HG03175 (cell line): ENCODE results near the gene CCNY.
"Not testable (repeated sequence)": the region's sequence is repeated elsewhere in the genome, so short reads cannot be mapped to it uniquely, and the experiment has no call there.

Experiments used
- ATAC-seq: cut with Tn5 transposase; IDR thresholded peaks from one replicate; pipeline ENCODE4 v1.9.1; 2021; ENCODE audit warnings: mild to moderate bottlenecking, moderate library complexity; ENCODE audit not compliant: unreplicated experiment

CCNY gene

DNA sequence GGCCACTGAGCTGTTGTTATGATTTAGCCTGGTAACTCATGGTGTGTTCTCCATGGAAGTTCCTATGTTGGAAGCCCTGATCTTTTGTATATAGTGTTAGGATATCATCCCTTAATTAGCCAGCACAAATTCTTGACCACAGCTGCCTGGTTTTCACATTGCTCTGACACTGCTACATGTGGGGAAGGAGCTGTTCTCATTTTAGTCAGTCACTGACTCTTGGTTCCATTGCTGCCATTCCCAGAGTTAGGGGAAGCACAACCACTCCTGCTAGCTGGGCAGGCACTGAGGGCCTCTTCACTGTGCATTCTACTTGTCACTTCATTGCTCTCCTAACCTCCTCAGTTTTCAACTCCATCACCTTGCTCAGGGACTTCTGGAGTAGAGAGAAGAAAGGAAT, 170.4 kb downstream of the CCNY start:
- no peak for ATAC-seq

DNA sequence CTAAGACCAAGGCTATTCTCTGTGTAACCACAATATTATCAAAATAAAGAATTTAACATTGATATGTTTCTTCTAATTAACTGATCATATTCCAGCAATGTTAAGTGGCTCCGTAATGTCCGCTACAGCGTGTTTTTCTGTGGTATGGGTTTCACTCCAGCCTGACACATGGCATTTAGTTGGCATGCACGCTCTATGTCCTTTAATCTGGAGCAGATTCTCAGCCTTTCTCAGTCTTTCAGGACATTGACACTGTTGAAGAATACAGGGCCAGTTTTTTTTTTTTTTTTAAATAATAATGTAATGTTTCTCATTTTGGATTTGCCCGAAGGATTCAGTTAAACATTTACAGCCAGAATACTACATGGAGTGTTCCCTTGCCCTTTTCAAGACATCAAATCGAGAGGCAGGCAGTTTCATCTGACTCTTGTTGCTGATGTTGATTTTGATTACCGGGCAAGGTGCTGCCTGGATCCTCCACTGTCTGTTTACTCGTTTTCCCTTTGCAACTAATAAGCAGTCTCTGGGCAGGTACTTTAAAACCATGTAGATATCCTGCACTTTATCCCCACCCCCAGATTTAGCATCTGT, 171.3 kb downstream of the CCNY start:
- no peak for ATAC-seq

DNA sequence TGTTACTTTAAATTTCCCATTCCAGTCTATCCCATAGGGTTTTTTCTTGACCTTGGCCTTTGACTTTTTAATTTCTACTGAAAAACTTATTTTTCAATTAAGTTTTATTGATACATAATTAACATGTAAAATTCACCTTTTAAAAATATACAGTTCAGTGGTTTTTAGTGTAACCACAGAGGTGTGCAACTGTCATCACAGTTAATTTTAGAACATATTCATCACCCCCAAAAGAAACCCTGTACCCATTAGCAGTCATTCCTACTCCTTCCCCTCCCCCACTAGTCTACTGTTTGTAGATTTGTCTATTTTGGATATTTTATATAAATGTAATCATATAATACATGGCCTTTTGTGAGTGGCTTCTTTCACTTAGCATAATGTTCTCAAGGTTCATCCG, 172.3 kb downstream of the CCNY start:
- ATAC-seq, result no peak

DNA sequence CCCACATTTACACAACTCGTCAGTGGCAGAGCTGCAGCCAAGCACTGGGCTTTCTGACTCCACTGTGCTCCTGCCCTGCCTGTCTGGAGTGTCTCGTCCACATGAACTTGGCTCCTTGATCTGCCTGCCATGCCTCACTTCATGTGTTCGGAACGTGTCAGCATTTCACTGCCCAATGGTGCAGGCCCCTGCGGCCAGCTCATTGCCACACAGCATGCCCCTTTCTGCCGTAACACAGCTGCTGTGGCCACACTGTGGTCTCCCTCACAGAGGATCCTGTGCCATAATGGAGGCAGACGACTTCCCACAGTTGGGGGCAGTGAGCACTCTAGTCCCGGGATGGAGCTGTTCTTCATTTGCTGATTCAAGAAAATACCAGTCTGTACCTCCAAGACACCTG, 174.6 kb downstream of the CCNY start:
- ATAC-seq, result no peak

DNA sequence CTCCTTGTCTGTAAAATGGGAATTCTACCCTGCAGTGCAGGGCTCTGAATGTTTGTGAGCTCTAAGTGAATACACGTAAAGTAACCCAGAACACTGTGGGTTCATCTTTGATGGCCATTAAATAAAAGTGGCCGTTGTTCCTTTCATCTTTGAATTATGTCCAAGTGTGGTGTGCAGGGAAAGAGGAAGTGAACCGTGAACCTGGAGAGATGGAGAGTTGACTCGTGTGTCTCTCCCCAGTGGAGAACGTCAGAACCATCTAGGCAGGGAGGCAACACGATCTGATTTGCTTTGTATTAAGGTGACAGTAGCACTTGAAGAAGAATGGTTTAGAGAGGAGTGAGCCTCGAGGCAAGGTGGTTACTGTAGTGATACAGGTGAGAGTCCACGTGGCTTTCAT, 175.3 kb downstream of the CCNY start:
- no peak for ATAC-seq

DNA sequence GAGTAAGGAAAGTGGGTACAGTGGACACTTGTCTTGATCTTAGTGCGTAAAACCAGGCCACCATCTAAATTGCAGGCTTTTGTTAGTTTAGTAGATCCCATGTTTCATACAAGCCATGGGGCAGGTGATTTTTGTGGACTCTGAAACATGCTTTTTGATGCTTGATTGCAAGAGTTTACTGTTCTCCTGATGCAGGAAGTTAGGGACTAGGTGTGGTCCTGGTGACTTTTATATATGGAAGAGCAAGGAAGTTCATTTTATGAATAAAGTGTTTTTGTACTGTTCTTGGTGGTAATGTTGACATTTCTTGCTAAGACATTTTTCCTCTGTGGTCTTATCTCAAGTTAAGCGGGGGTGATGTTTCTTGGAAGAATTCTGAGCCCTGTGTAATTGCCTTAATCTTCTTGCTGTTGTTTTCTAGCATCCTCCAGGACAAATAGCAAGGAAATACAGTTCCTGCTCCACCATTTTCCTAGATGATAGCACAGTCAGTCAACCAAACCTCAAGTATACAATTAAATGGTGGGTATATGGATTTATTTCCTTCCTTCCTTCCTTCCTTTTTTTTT, 179.9 kb downstream of the CCNY start:
- ATAC-seq, result no peak

DNA sequence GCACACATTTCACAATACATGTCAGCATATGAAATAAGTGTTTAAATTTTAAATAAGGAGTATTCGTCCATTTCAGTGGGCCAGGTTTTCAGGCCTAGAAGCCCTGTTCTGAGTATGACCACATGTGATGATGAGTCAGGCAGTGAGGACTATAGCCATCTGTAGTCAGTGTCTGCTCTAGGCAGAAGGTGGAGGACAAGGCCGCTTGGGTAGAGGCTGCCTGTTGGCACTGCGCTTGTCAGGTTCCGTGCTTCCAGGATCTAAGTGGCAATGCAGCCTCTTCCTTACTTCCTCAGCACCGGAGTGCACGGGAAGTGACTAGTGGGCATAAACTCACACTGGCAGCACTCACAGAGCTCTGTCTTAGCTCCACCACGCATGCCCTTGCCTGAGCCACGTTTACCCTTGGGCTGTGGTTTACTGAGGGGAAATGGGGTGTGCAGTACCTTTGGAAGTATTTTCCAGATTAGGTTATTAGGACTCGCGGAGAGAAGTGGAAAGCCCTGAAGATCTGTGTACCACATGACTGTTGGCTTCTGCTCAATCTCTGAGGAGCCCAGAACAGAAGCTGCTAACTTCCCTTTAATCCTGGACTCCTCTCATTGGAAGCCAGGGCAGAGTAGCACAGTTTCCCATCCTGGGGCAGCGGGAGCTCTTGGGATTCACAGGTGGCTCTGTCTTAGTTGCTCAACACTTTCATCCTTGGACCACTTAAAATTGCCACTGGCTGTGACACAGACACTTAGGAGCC, 181.3 kb downstream of the CCNY start:
- ATAC-seq, result no peak

DNA sequence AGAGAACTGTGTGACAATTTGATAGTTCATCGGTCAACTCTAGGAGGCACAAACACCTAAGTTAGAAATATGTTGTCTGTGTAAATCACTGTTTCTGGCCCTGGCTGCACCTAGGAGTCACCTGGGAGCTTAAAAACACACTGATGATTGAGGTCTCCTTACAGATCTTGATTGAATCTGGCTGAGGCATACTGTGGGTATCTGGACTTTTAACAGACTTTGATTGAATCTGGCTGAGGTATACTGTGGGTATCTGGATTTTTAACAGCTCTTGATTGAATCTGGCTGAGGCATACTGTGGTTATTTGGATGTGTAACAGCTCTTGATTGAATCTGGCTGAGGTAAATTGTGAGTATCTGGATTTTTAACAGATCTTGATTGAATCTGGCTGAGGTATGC, 181.9 kb downstream of the CCNY start:
- not testable (repeated sequence) for ATAC-seq

DNA sequence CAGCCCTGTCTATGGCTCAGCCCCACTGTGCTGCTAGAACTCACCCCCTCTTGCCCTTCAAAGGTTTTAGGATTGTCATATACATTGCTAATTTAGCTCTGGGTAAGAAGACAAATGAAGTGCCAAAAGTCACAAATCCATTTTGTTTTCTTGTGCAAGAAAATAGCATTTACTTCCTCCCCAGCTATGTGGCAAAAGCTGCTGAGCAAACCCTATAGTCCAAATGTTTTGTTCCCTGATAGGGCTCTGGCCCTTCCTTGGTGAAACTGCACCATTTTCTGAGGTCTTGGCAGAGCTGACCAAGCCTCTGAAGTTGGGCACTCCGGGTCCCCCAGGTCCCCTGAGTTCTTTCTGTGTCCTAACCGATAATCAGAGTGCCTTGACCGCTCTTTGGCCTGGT, 184.7 kb downstream of the CCNY start:
- ATAC-seq, result no peak

DNA sequence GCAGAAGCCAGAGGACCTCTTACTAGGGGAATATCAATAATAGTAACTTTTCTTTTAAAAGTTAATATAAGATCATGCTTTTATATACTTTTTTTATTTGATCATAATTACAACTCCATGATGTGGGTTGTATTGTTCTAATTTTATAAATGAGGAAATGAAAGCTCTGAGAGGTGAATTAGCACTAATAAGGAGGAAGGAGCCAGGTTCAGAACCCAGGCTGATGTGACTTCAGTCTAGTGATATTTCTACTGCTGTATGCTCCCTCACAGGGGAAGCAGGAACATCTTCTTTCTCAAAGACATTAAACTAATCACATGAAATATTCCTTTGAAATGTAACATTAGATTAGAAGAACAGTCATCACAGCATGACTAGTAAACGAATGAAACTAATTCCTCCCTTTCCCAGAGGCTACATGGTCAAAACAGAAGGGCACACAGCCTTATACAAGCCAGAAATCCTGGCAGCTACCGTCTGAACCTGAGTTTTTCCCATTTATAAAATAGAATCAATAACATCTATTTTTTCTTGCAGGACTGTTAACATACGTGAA, 187.4 kb downstream of the CCNY start:
- peak; percentile 51 for ATAC-seq

DNA sequence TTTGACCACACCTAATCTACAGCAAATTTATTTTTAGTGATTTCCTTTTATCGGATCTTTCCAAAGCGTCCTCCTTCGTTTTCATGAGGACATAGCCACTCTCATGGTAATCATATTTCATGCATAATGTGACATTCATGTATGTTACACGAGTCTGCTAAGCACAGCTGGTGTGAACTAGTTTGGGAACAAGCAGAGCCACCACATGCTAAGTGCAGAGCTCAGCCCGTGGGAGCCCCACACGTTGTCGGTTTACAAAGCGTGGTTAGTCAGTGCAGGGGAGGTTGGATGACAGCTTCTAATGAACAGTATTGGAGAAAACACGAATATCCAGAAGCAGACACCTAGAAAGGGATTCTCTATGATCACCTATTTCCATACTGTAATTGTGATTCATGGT, 190.4 kb downstream of the CCNY start:
- ATAC-seq, result no peak

DNA sequence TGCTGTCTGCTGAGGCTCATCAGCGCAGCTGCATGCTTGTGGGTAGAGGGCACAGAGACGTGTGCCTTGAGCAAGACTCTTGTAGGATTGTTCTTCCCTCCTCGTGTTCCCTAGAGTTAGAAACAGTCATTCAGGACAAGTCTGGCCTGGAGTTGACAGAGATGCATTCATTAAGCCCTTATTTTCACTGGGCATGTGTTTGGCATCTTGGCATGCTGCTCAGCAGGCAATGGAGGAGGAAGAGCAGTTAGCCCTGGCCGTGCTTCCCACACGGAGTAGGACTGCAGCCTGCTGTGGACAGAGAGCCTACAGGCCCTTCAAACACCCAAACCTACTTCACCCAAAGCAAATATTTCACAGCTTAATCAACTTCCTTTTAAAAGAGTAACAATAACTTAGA, 195.8 kb downstream of the CCNY start:
- no peak for ATAC-seq

DNA sequence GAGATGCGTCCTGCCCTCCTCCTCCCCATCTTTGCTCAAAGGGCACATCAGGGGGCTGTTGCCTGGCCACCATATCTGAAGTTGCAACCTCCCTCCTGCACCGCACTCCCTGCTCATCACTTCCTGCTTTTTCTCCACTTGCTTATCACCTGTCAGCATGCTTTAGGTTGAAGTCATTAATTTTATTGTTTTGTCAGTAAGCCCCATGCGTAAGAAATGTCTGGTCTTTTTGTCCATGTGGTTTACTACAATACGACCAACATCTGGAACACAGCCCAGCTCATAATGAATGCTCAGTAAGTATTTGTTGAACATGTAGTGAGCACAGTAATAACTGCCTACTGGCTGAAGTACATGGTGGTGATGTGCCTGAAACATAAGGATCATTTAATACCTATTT, 197.3 kb downstream of the CCNY start:
- no peak for ATAC-seq

DNA sequence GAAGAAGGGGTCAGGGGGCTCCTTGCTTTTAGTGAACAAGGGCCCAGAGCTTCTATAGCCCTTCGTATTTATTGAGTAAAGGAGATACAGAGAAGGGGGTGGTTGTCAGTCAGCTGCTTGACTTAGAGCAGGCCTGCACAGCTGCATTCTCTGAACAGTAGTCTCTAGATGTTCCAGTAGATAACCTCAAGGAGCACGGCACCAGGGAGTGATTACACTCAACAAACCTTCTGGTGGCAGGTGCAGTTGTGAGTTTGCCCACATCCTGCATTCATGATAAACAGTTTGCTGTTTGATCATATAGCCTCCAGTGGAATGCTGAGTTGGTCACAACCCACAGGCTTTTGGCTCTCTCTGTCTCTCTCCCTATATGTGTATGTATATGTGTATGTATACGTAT, 198.8 kb downstream of the CCNY start:
- no peak for ATAC-seq

DNA sequence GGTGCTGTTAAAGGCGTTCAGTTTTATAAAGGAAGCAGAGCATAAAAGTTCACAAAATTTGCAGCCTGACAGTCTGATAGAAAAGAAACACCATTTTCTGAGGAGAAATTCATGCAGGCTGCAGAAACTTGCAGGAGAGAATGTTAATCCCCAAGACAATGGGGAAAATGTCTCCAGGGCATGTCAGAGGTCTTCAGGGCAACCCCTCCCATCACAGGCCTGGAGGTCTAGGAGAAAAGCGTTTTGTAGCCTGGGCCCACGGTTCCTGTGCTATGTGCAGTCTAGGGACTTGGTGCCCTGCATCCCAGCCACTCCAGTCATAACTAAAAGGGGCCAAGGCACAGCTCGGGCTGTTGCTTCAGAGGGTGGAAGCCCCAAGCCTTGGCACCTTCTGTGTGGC, 200.5 kb downstream of the CCNY start:
- no peak for ATAC-seq

DNA sequence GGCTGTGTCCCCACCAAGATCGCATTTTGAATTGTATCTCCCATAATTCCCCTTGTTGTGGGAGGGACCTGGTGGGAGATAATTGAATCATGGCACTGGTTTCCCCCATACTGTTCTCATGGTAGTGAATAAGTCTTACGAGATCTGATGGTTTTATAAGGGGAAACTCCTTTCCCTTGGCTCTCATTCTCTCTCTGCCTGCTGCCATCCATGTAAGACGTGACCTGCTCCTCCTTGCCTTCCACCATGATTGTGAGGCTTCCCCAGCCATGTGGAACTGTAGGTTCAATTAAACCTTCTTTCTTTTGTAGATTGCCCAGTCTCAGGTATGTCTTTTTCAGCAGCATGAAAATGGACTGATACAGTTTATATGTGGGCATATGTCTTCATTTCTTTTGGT, 201.6 kb downstream of the CCNY start:
- not testable (repeated sequence) for ATAC-seq

DNA sequence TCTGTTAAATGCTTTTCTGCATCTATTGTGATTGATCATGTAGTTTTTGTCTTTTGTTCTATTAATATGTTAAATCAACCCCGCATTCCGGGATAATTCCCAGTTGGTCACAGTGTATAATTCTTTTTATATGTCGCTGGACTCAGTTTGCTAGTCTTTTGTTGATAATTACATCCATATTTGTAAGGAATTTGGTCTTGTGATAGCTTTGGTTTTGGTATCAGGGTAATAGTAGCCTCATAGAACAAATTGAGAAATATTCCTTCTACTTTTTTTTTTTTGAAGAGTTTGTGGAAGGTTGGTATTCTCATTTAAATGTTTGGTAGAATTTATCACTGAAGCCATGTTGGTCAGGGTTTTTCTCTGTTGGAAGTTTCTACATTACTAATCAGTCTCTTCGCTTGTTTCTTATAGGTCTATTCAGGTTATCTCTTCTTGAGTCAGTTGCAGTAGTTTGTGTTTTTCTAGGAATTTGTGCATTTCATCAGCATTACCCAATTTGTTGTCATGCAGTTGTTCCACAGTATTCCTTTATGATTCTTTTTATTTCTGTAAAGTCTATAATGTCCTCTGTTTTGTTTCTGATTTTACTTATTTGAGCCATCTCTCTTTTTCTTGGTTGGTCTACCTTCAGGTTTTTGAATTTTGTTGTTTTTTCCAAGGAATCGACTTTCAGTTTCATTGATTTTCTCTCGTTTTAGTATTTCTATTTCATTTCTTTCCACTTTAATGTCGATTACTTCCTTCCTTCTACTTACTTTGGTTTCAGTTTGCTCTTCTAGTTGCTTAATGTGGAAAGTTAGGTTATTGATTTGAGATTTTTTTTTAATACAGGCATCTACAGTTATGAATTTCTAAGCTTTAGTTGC, 204.2 kb downstream of the CCNY start:
- ATAC-seq, result no peak

DNA sequence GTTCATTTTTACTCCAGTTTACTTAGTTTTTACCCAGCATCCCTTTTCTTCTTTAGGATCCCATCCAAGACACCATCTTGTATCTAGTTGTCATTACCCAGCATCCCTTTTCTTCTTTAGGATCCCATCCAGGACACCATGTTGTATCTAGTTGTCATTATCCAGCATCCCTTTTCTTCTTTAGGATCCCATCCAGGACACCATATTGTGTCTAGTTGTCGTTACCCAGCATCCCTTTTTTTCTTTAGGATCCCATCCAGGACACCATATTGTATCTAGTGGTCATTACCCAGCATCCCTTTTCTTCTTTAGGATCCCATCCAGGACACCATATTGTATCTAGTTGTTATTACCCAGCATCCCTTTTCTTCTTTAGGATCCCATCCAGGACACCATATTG, 205.4 kb downstream of the CCNY start:
- ATAC-seq, result no peak

DNA sequence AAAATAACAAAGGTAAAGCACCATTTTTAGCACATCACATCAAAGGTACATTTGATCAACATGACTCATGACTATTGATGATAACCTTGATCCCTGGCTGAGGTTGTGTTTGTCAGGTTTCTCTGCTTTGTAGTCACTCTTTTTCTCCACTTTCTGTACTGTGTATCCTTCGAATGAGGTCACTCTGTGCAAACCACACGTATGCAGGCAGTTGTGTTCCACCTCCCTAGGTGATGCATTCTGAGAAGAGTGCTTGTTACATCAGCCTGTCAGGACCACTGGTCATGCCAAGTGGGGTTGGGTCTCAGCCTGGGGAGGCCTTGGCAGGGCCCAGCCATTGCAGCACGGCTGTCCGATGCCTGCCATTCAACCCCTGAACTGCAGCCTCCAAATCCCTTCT, 206.0 kb downstream of the CCNY start:
- ATAC-seq, result no peak

DNA sequence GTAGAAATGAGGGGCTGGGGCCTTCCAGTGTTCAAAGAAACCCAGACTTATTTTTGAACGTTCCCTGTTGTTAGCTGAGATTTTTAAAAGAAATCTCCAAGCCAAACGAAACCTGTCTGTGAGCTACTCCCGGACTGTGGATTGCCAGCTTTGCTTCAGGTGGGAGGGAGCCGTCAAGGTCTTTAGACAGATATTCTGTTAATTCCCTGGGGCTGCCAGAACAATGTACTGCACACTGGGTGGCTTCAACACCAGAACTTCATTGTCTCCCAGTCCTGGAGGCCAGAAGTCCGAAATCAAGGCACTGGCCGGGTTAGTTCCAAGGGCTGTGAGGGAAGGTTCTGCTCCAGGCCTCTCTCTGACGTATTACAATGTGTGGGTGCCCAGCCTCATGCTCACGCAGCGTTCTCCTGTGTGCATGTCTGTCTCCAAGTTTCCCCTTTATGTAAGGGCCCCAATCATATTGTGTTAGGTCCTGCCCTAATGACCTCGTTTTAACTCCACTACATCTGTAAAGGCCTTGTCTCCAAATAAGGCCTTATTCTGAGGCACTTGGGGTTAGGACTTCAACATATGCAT, 208.9 kb downstream of the CCNY start:
- ATAC-seq, result no peak
